ENCODE measurements around the gene PRKAG1. TPM values are rescaled to one million over a fixed set of nuclear protein-coding genes. Genes with fewer than 3 reads are reported as not detected.

The PRKAG1 gene
- total and polyA plus RNA-seq, 7 experiments from 2014 or later: 34.0 to 74.4 (median 49.6) TPM

DNA sequence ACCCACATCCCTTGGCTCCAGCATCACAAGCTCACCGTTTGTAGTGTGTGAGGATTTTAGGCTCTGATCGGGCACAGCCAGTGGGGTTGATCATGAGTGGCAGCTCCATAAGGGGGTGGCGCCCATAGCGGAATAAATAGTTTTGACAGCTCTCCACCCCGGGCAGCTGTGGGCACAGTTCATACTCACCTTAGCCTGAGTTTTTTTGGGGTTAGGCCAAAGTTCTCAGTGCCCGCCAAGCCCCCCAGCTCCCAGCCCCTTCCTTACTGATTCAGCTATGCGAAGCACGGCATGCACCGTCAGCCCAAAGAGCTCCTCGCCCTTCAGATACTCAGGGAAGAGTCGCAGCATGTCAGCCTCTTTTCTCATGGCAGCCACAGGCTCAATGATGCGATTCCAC, 6.0 kb upstream of the PRKAG1 start:
- peaks cover 1 to 4% of the 10 kb centered on the region in 2 donors for H3K4me1 ChIP-seq (ENCODE audit: control insufficient read depth in 2 of 2, insufficient read depth in 2 of 2, low read length in 2 of 2)
- Mint-ChIP-seq H3K4me1 (peaks cover 5 to 15% (median 6%) of the 10 kb centered on the region in 7 donors), H3K9me3 (no peaks in the 10 kb centered on the region), H3K27ac (peak overlapping the region in 2 of 9 donors; percentile 71 to 74), H3K4me3 (no peak overlapping the region), H3K27me3 (no peaks in the 10 kb centered on the region), H3K36me3 (peaks cover 6 to 43% (median 17%) of the 10 kb centered on the region in 5 donors)
- H3K27ac ChIP-seq (ENCODE audit: low read depth, low read length): no peak overlapping the region
- no peaks in the 10 kb centered on the region for H3K27me3 ChIP-seq (ENCODE audit: control insufficient read depth in 2 of 2, insufficient read depth in 2 of 2, low read length in 2 of 2)
- no peak overlapping the region for H3K4me3 ChIP-seq (ENCODE audit: low read length)
- intact Hi-C loops (cut with micrococcal nuclease): no loop called here
- H3K9me3 ChIP-seq (ENCODE audit: control insufficient read depth in 2 of 3, low read length in 3 of 3): no peaks in the 10 kb centered on the region
- ChIA-PET CTCF (interaction anchor here (1.6 to 1.7 kb wide), 2 partner anchors 19 to 30 kb away, joined by 4 to 6 read pairs; no protein-coding TSS in a partner anchor), POLR2A (no interaction called here)
- H3K36me3 ChIP-seq (ENCODE audit: control insufficient read depth in 2 of 3, insufficient read depth in 3 of 3, low read length in 3 of 3): peaks cover 8 to 81% (median 20%) of the 10 kb centered on the region in 3 experiments
- DNase-seq (no peak), ATAC-seq (no peak)

DNA sequence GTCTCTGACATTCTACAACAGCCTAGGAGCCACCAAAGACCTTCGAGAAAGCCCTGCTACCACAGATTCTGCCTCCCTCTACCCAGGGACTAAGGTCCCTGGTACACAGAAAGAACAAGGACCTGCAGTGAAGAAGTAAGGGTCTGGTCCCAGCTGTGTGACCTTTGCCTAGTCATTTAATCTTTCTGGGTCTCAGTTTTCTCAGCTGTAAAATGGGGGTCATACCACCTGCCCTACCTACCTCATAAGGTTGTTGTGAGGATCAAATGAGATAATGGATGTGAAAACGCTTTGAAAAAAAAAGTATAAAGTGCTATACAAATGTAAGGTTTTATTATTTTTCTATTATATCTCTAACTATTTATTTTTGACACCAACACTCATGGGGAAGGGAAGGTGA, 5.2 kb upstream of the PRKAG1 start:
- CTCF ChIA-PET: interaction anchor here (1.7 kb wide), 1 partner anchor 20 kb away, joined by 4 read pairs; no protein-coding TSS in a partner anchor
- Mint-ChIP-seq H3K27me3 (no peaks in the 10 kb centered on the region), H3K36me3 (peaks cover 6 to 43% (median 17%) of the 10 kb centered on the region in 5 donors)

DNA sequence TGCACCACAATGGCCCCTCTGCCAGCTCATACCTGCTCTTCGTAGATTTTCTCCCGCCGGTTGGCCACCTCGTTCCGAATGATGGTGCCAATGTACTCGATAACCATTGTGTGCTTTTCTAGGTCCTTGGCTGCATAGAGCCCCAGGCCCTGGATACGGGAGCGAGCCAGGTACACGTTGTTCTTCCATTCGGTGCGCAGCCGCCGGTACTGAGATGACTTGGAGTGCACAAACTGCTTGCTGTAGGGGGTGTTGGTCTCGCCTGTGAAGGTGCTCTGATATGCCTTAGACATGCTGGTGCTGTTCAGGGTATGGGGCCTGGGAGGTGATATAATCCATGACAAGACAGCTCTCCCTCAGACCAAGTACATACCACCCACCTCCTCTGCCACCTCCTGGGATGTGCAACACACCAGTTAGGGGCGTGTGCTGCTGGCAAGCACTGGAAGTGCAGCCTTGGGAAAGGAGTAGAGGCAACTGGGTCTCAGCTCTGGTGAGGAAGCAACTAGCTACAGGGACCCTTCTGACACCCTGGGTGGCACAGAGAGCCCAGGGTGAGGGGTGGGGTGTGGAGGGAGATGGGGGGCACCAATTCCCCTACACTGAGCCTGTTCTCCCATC, 4.1 kb upstream of the PRKAG1 start:
- peaks cover under 1 to 38% (median 20%) of the 10 kb centered on the region in 5 donors for H3K36me3 Mint-ChIP-seq
- POLR2A ChIA-PET: no interaction called here
- Histone ChIP-seq H3K4me1 (ENCODE audit: control insufficient read depth in 2 of 2, insufficient read depth in 2 of 2, low read length in 2 of 2) (peaks cover 7 to 11% of the 10 kb centered on the region in 2 donors), H3K4me3 (ENCODE audit: low read length) (no peak overlapping the region), H3K27me3 (ENCODE audit: control insufficient read depth in 2 of 2, insufficient read depth in 2 of 2, low read length in 2 of 2) (no peaks in the 10 kb centered on the region), H3K9me3 (ENCODE audit: control insufficient read depth in 2 of 3, low read length in 3 of 3) (no peaks in the 10 kb centered on the region), H3K27ac (ENCODE audit: low read depth, low read length) (no peak overlapping the region), H3K36me3 (ENCODE audit: control insufficient read depth in 2 of 3, insufficient read depth in 3 of 3, low read length in 3 of 3) (peaks cover 8 to 67% (median 12%) of the 10 kb centered on the region in 3 experiments)
- H3K4me3 Mint-ChIP-seq: no peak overlapping the region
- ATAC-seq (no peak), DNase-seq (no peak)
- H3K9me3 Mint-ChIP-seq: no peaks in the 10 kb centered on the region
- peak overlapping the region in 6 of 9 donors; percentile 54 to 90 (median 75) for H3K27ac Mint-ChIP-seq
- H3K4me1 Mint-ChIP-seq: peaks cover 6 to 21% (median 20%) of the 10 kb centered on the region in 7 donors
- intact Hi-C loops (cut with micrococcal nuclease): no loop called here
- H3K27me3 Mint-ChIP-seq: no peaks in the 10 kb centered on the region
- CTCF ChIA-PET: no interaction called here

More for the DNA sequence above, 5.2 kb upstream of the PRKAG1 start:
- Histone ChIP-seq H3K9me3 (ENCODE audit: control insufficient read depth in 2 of 3, low read length in 3 of 3) (no peaks in the 10 kb centered on the region), H3K4me3 (ENCODE audit: low read length) (no peak overlapping the region), H3K27me3 (ENCODE audit: control insufficient read depth in 2 of 2, insufficient read depth in 2 of 2, low read length in 2 of 2) (no peaks in the 10 kb centered on the region), H3K4me1 (ENCODE audit: control insufficient read depth in 2 of 2, insufficient read depth in 2 of 2, low read length in 2 of 2) (peaks cover 4 to 7% of the 10 kb centered on the region in 2 donors), H3K27ac (ENCODE audit: low read depth, low read length) (no peak overlapping the region), H3K36me3 (ENCODE audit: control insufficient read depth in 2 of 3, insufficient read depth in 3 of 3, low read length in 3 of 3) (peaks cover 8 to 78% (median 18%) of the 10 kb centered on the region in 3 experiments)
- H3K4me3 Mint-ChIP-seq: no peak overlapping the region
- peaks cover 6 to 16% (median 12%) of the 10 kb centered on the region in 7 donors for H3K4me1 Mint-ChIP-seq
- no peak overlapping the region for H3K27ac Mint-ChIP-seq
- intact Hi-C loops (cut with micrococcal nuclease): no loop called here
- ATAC-seq: no peak
- H3K9me3 Mint-ChIP-seq: no peaks in the 10 kb centered on the region
- POLR2A ChIA-PET: no interaction called here
- DNase-seq: no peak

DNA sequence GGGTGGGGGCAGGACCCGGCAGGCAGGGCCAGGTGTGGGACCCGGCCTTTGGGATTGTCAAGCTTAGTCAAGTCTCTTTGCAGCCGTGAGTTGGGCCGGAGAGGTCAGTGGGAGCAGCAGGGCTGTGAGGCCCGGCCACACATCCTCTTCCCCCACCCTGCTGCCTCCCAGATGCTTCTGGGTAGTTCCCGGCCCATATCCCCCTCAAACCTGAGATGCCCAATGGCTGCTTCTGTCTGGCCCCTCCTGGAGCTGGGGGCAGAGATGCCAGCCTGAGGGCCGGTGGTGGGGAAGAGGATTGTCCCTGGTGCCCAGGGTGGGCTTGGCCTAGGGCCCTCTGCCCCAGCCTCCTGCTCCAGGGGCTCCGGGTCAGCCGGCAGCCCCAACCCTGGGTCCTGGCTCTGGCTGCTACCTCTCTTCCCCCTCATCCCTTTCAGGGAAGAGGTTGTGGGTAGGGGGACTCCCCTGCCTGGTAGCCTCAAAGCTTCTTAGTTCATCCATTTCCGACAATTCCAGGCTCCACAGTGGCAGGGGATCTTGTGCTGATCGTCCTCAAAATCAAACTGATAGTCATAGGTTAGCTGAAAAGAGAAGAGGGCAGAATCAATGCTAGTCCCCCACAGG, 2.8 kb upstream of the PRKAG1 start:
- Mint-ChIP-seq H3K27me3 (no peaks in the 10 kb centered on the region), H3K27ac (peak overlapping the region in 8 of 9 donors; percentile 1 to 90 (median 76)), H3K4me1 (peaks cover 14 to 33% (median 31%) of the 10 kb centered on the region in 7 donors), H3K36me3 (peaks cover 5 to 39% (median 22%) of the 10 kb centered on the region in 5 donors), H3K4me3 (no peak overlapping the region), H3K9me3 (no peaks in the 10 kb centered on the region)
- POLR2A ChIA-PET: interaction anchor here (0.8 kb wide), 1 partner anchor 10 kb away, joined by 3 read pairs; no protein-coding TSS in a partner anchor
- intact Hi-C loops (cut with micrococcal nuclease): no loop called here
- Histone ChIP-seq H3K4me3 (ENCODE audit: low read length) (no peak overlapping the region), H3K27ac (ENCODE audit: low read depth, low read length) (peak overlapping the region; percentile 27), H3K27me3 (ENCODE audit: control insufficient read depth in 2 of 2, insufficient read depth in 2 of 2, low read length in 2 of 2) (no peaks in the 10 kb centered on the region), H3K36me3 (ENCODE audit: control insufficient read depth in 2 of 3, insufficient read depth in 3 of 3, low read length in 3 of 3) (peaks cover 5 to 54% (median 12%) of the 10 kb centered on the region in 3 experiments), H3K9me3 (ENCODE audit: control insufficient read depth in 2 of 3, low read length in 3 of 3) (no peaks in the 10 kb centered on the region), H3K4me1 (ENCODE audit: control insufficient read depth in 2 of 2, insufficient read depth in 2 of 2, low read length in 2 of 2) (peaks cover 16 to 19% of the 10 kb centered on the region in 2 donors)
- CTCF ChIA-PET: no interaction called here
- DNase-seq (no peak), ATAC-seq (no peak)

DNA sequence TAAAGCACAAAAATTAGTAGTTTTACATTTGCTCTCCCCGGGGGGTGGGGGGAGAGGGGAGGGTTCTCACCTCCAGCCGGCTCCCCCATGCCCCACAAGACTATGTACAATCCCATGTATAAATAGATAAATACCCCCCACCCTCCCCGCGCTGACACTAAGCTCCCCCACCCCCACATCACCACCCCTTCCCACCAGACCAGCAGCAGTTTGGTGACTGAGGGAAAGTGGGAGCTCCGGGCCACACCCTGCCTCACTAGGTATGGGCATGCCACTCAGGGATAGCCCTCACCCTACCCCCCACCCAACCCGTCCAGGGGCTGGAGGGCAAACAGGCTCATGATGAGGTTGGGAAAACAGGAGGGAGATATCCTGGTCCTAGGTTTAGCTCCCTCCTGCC, 1.9 kb upstream of the PRKAG1 start:
- Mint-ChIP-seq H3K9me3 (no peaks in the 10 kb centered on the region), H3K27ac (peak overlapping the region in 7 of 9 donors; percentile 34 to 80 (median 68)), H3K4me1 (peaks cover 14 to 40% (median 36%) of the 10 kb centered on the region in 7 donors), H3K27me3 (no peaks in the 10 kb centered on the region), H3K4me3 (no peak overlapping the region), H3K36me3 (peaks cover 8 to 37% (median 21%) of the 10 kb centered on the region in 5 donors)
- intact Hi-C loops (cut with micrococcal nuclease): no loop called here
- POLR2A ChIA-PET: interaction anchor here (0.8 to 1.4 kb wide), 3 partner anchors 9 to 22 kb away, joined by 3 to 4 read pairs (median 4); no protein-coding TSS in a partner anchor
- CTCF ChIA-PET: interaction anchor here (0.9 to 1.7 kb wide), 5 partner anchors 13 to 168 kb away, joined by 3 to 6 read pairs (median 4); partner anchors contain the start of gene DDX23
- Histone ChIP-seq H3K36me3 (ENCODE audit: control insufficient read depth in 2 of 3, insufficient read depth in 3 of 3, low read length in 3 of 3) (peaks cover 3 to 44% (median 4%) of the 10 kb centered on the region in 3 experiments), H3K27me3 (ENCODE audit: control insufficient read depth in 2 of 2, insufficient read depth in 2 of 2, low read length in 2 of 2) (no peaks in the 10 kb centered on the region), H3K4me1 (ENCODE audit: control insufficient read depth in 2 of 2, insufficient read depth in 2 of 2, low read length in 2 of 2) (peaks cover 16 to 19% of the 10 kb centered on the region in 2 donors), H3K9me3 (ENCODE audit: control insufficient read depth in 2 of 3, low read length in 3 of 3) (no peaks in the 10 kb centered on the region), H3K4me3 (ENCODE audit: low read length) (no peak overlapping the region), H3K27ac (ENCODE audit: low read depth, low read length) (peak overlapping the region; percentile 27)
- no peak for DNase-seq
- ATAC-seq: no peak

DNA sequence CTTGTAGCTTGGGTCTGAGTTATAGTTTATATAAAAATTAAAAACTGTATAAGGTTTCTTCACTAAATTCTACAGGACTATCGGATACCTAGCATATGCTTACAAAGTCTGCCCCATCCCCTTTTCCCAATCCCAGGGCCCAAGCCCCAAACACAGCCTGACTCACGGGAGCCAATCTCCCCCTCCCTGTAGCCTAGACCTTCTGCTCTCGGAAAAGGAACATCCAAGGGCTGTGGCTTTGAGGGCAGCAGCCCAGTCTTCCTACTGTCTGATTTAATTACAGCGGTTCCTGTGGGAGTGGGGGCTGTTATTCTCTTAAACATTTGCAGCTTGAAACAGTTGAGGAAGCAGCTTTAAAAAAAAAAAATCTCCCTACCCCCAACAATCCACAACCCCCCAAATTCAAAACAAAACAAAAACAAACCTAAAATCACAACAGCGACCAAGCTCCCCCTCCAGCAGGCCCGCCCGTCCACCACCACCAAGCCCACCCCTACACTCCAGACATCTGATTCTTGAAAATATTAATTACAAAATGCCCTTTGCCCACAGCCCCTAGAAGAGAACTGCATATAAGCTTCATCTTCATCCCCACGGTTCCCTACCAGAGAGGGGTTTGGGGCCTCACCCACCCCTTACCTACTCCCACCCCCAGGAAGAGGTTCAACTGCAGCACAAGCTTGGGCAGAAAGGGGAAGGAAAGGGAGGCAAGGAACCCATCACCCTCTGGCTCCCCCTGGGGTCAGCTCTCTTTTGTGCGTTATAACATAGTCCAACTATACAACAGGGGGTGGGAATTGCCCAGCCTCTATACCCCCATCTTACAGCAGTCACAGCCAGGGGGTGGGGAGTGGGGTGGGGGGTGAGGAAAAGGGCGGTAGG, 1.1 kb upstream of the PRKAG1 start:
- Histone ChIP-seq H3K27me3 (ENCODE audit: control insufficient read depth in 2 of 2, insufficient read depth in 2 of 2, low read length in 2 of 2) (no peaks in the 10 kb centered on the region), H3K9me3 (ENCODE audit: control insufficient read depth in 2 of 3, low read length in 3 of 3) (no peaks in the 10 kb centered on the region), H3K27ac (ENCODE audit: low read depth, low read length) (peak overlapping the region; percentile 86), H3K4me3 (ENCODE audit: low read length) (no peak overlapping the region), H3K36me3 (ENCODE audit: control insufficient read depth in 2 of 3, insufficient read depth in 3 of 3, low read length in 3 of 3) (peaks cover 0 to 37% (median 0%) of the 10 kb centered on the region in 3 experiments), H3K4me1 (ENCODE audit: control insufficient read depth in 2 of 2, insufficient read depth in 2 of 2, low read length in 2 of 2) (peaks cover 16 to 19% of the 10 kb centered on the region in 2 donors)
- ATAC-seq: no peak
- intact Hi-C loops (cut with micrococcal nuclease): no loop called here
- peak overlapping the region; percentile 96 to 100 (median 99) for H3K27ac Mint-ChIP-seq
- peaks cover 12 to 36% (median 23%) of the 10 kb centered on the region in 5 donors for H3K36me3 Mint-ChIP-seq
- peaks cover 18 to 47% (median 42%) of the 10 kb centered on the region in 7 donors for H3K4me1 Mint-ChIP-seq
- no peaks in the 10 kb centered on the region for H3K9me3 Mint-ChIP-seq
- H3K27me3 Mint-ChIP-seq: no peaks in the 10 kb centered on the region
- peak in 6 of 9 donors; percentile 14 to 39 (median 20) for DNase-seq
- H3K4me3 Mint-ChIP-seq: peak overlapping the region; percentile 65 to 96 (median 90)
- POLR2A ChIA-PET: interaction anchor here (1.0 to 1.4 kb wide), 3 partner anchors 8 to 44 kb away, joined by 4 read pairs; no protein-coding TSS in a partner anchor
- CTCF ChIA-PET: interaction anchor here (0.6 to 1.7 kb wide), 8 partner anchors 9 to 495 kb away, joined by 3 to 6 read pairs (median 4); partner anchors contain the start of gene DDX23
